DOHH2 (cell line): ENCODE results near the gene CCDC134.

Source experiments
- H3F3A ChIP-seq: fragments of 200-600 bp; sonication (generic), shearing (Covaris generic); 2 replicates; pipeline ENCODE4 v1.6.0; 2016; ENCODE audit warnings: antibody characterized with exemption, mild to moderate bottlenecking; ENCODE audit not compliant: control insufficient read depth, insufficient read depth
- H3K27ac ChIP-seq: fragments of 200-600 bp; sonication (generic); 2 replicates; pipeline ENCODE4 v1.5.1; 2014; ENCODE audit warnings: low read depth, mild to moderate bottlenecking, low read length, moderate library complexity
- H3K27me3 ChIP-seq: fragments of 200-600 bp; sonication (generic); 2 replicates; pipeline ENCODE4 v1.6.1; 2014; ENCODE audit warnings: mild to moderate bottlenecking, low read length, mixed read lengths; ENCODE audit not compliant: control insufficient read depth
- H3K36me3 ChIP-seq: fragments of 200-600 bp; sonication (generic); 2 replicates; pipeline ENCODE4 v1.6.1; 2014; ENCODE audit warnings: mild to moderate bottlenecking, low read length, moderate library complexity, mixed read lengths; ENCODE audit not compliant: control insufficient read depth
- H3K4me1 ChIP-seq: fragments of 200-600 bp; sonication (generic); 2 replicates; pipeline ENCODE4 v1.6.1; 2014; ENCODE audit warnings: mild to moderate bottlenecking, low read length, mixed read lengths; ENCODE audit not compliant: control insufficient read depth
- H3K4me2 ChIP-seq: fragments of 200-600 bp; sonication (generic); 2 replicates; pipeline ENCODE4 v1.6.0; 2014; ENCODE audit warnings: mild to moderate bottlenecking, low read length, moderate library complexity
- H3K4me3 ChIP-seq: fragments of 200-600 bp; sonication (generic); 2 replicates; pipeline ENCODE4 v1.5.1; 2014; ENCODE audit warnings: mild to moderate bottlenecking, low read length, mixed read lengths
- H3K79me2 ChIP-seq: fragments of 200-600 bp; sonication (generic); 2 replicates; pipeline ENCODE4 v1.6.1; 2014; ENCODE audit warnings: mild to moderate bottlenecking, low read length, mixed read lengths; ENCODE audit not compliant: control insufficient read depth
- H3K9me2 ChIP-seq: fragments of 200-600 bp; sonication (generic); replicated peaks from 2 replicates; pipeline ENCODE4 v1.6.1; 2014; ENCODE audit warnings: mild to moderate bottlenecking, low read length, mixed read lengths; ENCODE audit not compliant: control insufficient read depth
- H3K9me3 ChIP-seq: fragments of 200-600 bp; sonication (generic); 2 replicates; pipeline ENCODE4 v1.6.1; 2014; ENCODE audit warnings: antibody characterized with exemption, low read length, mixed read lengths; ENCODE audit not compliant: control insufficient read depth, insufficient read depth
- H4K20me1 ChIP-seq: fragments of 200-600 bp; sonication (generic); 2 replicates; pipeline ENCODE4 v1.6.0; 2014; ENCODE audit warnings: low read depth, mild to moderate bottlenecking, antibody characterized with exemption, low read length, moderate library complexity; ENCODE audit not compliant: control insufficient read depth, insufficient read depth
- EZH2phosphoT487 ChIP-seq: fragments of 200-600 bp; sonication (generic); IDR thresholded peaks from 2 replicates; pipeline ENCODE4 v1.6.1; 2017; ENCODE audit warnings: borderline replicate concordance, mild to moderate bottlenecking, antibody characterized with exemption, low read length, moderate library complexity, mixed read lengths
- TF ChIP-seq, protein P1 (sequence below): fragments of 200-600 bp; sonication (generic); IDR thresholded peaks from one replicate; pipeline ENCODE4 v1.5.1; 2014; ENCODE audit warnings: antibody characterized with exemption, mild to moderate bottlenecking, low read depth, low read length; ENCODE audit not compliant: poor library complexity, severe bottlenecking

Gene CCDC134

DNA sequence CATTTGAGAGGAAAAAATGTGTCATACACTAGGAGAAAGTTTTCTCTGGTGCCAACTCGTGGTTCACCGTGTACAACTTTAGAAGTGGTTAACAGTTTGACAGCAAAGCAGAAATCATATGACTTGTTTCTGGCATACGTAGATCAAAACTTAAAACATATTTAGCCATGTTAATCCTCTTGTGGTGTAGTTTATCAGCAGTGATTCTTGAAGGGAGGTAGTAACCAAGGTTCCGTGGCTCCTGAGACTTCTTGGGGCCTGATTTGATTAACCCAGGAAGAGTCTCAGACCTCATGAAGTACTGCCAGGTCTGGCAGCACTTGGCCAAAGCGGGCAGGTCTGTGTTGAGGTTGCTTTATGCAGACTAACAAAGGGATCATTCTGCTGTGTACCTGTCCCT lies 72.9 kb downstream of the CCDC134 start:
- no peak overlapping the region for H3K4me2 ChIP-seq
- no peak overlapping the region for H3K4me3 ChIP-seq
- no peaks in the 10 kb centered on the region for H3K27me3 ChIP-seq
- H3K4me1 ChIP-seq, result peaks cover 16% of the 10 kb centered on the region
- TF ChIP-seq, protein P1, sequence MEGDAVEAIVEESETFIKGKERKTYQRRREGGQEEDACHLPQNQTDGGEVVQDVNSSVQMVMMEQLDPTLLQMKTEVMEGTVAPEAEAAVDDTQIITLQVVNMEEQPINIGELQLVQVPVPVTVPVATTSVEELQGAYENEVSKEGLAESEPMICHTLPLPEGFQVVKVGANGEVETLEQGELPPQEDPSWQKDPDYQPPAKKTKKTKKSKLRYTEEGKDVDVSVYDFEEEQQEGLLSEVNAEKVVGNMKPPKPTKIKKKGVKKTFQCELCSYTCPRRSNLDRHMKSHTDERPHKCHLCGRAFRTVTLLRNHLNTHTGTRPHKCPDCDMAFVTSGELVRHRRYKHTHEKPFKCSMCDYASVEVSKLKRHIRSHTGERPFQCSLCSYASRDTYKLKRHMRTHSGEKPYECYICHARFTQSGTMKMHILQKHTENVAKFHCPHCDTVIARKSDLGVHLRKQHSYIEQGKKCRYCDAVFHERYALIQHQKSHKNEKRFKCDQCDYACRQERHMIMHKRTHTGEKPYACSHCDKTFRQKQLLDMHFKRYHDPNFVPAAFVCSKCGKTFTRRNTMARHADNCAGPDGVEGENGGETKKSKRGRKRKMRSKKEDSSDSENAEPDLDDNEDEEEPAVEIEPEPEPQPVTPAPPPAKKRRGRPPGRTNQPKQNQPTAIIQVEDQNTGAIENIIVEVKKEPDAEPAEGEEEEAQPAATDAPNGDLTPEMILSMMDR, result no peak
- TF ChIP-seq EZH2phosphoT487, result no peak
- no peaks in the 10 kb centered on the region for H3K9me2 ChIP-seq
- H3K36me3 ChIP-seq, result peaks cover 96% of the 10 kb centered on the region
- H3F3A ChIP-seq, result peaks cover 9% of the 10 kb centered on the region
- no peaks in the 10 kb centered on the region for H3K9me3 ChIP-seq
- H4K20me1 ChIP-seq, result no peaks in the 10 kb centered on the region
- H3K79me2 ChIP-seq, result peaks cover 43% of the 10 kb centered on the region
- no peak overlapping the region for H3K27ac ChIP-seq

DNA sequence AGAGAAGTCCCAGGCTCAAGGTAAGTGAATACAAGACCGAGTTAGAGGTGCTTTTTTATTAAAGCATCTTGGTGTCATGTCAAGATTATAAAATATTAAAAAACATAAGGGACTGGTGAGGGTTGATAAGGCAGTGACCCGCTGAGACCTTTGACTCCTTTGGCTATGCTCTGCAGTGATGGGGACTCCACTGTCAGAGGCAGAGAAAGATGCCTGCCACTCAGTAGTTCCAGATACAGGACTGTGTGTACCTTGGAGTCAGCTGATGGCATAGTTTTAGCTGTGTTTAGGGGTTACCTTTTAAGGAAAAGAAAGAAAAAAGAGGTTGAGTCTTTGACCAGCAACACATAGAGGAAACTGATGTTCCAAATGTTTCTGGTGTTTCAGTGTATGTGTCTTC lies 73.6 kb downstream of the CCDC134 start:
- Histone ChIP-seq H3K27me3 (no peaks in the 10 kb centered on the region), H4K20me1 (no peaks in the 10 kb centered on the region), H3K4me2 (no peak overlapping the region), H3K9me3 (no peaks in the 10 kb centered on the region), H3K4me3 (no peak overlapping the region), H3K27ac (no peak overlapping the region), H3K79me2 (peaks cover 36% of the 10 kb centered on the region), H3K9me2 (no peaks in the 10 kb centered on the region), H3F3A (peaks cover 9% of the 10 kb centered on the region), H3K4me1 (peaks cover 18% of the 10 kb centered on the region), H3K36me3 (peaks cover 96% of the 10 kb centered on the region)
- TF ChIP-seq, protein P1, result no peak
- no peak for TF ChIP-seq EZH2phosphoT487

DNA sequence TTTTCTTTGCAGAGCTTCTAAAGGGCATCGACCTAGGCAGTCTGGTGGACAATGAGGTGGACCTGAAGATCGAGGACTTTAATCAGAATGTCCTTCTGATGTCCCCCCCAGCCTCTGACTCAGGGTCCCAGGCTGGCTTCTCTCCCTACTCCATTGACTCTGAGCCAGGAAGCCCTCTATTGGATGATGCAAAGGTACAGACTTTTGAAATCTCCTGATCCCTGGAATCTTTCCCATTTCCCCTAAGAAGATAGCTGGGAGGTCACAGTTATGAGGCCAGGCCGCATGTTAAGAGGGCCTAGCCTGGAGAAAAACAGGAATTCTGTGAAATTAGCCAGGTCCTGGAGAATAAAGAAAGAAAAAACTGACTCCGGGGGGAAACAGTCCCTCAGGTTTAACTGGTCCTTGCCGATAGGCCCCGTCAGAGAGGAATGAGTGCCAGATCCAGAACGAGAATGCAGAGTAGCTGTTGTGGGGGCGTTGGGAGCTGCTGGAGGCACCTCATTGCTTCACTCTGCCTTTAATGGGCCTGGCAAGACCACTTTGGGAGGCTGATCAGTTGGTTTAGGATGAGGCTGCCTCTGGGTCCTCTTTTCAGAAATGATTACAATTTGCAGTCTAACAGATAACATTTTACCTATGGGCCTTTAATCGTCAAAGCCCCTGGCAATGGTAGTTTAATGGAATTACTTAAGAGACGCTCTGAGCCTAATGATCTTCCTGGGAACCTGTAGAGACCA lies 75.2 kb downstream of the CCDC134 start:
- no peaks in the 10 kb centered on the region for H3K27me3 ChIP-seq
- H3K4me3 ChIP-seq, result no peak overlapping the region
- H3K4me1 ChIP-seq, result peaks cover 34% of the 10 kb centered on the region
- H3K9me2 ChIP-seq, result no peaks in the 10 kb centered on the region
- H3K79me2 ChIP-seq, result peaks cover 39% of the 10 kb centered on the region
- H3K36me3 ChIP-seq, result peaks cover 98% of the 10 kb centered on the region
- H4K20me1 ChIP-seq, result no peaks in the 10 kb centered on the region
- H3K9me3 ChIP-seq, result no peaks in the 10 kb centered on the region
- TF ChIP-seq, protein P1, result no peak
- no peak for TF ChIP-seq EZH2phosphoT487
- H3K27ac ChIP-seq, result no peak overlapping the region
- H3F3A ChIP-seq, result peaks cover 11% of the 10 kb centered on the region
- H3K4me2 ChIP-seq, result no peak overlapping the region
